AG04449 (cell line): ENCODE data around the gene BICDL1.

Source experiments
- CTCF ChIA-PET: fragments of 350-600 bp; formaldehyde crosslinking; extraction: SDS; loops from one replicate; lab custom pipeline; 2021; ENCODE audit warnings: antibody characterized with exemption; lab: Yijun Ruan, JAX
- POLR2A ChIA-PET: fragments of 400-600, 350-600 bp; formaldehyde crosslinking; extraction: SDS; loops from one replicate; lab custom pipeline; 2020; ENCODE audit warnings: antibody characterized with exemption, inconsistent platforms; lab: Yijun Ruan, JAX
- DNase-seq: peaks from one replicate; pipeline ENCODE4 v3.0.0-alpha.2; 2010; ENCODE audit warnings: low read depth, low spot score
- H3K4me3 ChIP-seq: 2 replicates; pipeline ENCODE4 v1.5.1; 2011; ENCODE audit warnings: low read depth, mild to moderate bottlenecking, control low read depth, low read length
- TF ChIP-seq, protein P1 (sequence below): IDR thresholded peaks from one replicate; pipeline ENCODE4 v1.5.1; 2011; ENCODE audit warnings: mild to moderate bottlenecking, moderate library complexity, low read length, control low read depth, inconsistent platforms; ENCODE audit not compliant: insufficient read depth; ENCODE audit errors: missing control alignments

BICDL1 gene

DNA sequence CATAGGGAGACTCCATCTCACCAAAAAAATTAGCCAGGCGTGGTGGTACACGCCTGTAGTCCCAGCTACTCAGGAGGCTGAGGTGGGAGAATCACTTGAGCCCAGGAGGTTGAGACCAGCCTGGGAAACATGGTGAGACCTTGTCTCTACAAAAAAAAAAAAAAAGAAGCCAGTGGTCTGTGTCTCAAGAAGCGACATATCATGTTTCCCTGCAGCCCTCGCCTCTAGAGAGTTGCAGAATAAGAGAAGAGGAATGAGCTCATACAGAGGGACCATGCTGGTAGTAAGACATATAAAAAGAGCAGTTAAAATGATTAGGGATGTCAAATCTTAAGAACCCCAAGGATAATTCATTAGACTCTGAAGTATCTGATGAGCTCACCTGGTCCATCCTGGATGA lies 39.4 kb upstream of the BICDL1 start:
- H3K4me3 ChIP-seq = no peak overlapping the region
- ChIA-PET CTCF (interaction anchor here (1.5 kb wide), 1 partner anchor 10 kb away, joined by 6 read pairs; no protein-coding TSS in a partner anchor), POLR2A (interaction anchor here (0.6 kb wide), 1 partner anchor 171 kb away, joined by 4 read pairs; no protein-coding TSS in a partner anchor)
- TF ChIP-seq, protein P1, sequence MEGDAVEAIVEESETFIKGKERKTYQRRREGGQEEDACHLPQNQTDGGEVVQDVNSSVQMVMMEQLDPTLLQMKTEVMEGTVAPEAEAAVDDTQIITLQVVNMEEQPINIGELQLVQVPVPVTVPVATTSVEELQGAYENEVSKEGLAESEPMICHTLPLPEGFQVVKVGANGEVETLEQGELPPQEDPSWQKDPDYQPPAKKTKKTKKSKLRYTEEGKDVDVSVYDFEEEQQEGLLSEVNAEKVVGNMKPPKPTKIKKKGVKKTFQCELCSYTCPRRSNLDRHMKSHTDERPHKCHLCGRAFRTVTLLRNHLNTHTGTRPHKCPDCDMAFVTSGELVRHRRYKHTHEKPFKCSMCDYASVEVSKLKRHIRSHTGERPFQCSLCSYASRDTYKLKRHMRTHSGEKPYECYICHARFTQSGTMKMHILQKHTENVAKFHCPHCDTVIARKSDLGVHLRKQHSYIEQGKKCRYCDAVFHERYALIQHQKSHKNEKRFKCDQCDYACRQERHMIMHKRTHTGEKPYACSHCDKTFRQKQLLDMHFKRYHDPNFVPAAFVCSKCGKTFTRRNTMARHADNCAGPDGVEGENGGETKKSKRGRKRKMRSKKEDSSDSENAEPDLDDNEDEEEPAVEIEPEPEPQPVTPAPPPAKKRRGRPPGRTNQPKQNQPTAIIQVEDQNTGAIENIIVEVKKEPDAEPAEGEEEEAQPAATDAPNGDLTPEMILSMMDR = no peak
- DNase-seq = no peak

DNA sequence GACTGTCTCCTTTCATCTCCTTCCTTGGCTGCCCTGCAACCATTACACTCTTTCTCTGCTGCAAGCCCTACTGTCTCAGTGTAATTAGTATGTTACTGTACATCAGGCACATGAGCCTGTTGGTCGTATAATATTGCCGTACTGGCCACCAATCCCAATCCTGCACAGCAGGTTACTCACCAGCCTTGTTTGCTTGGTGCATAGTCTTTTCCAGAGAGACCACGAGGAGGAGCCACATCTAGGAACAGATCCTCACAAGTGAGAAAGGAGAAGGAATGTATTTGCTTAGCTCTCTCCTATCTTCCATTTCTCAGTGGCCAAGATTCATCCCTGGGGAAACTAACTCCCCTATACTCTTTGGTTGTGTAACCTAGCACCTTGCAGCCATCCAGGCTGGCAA lies 33.0 kb upstream of the BICDL1 start:
- H3K4me3 ChIP-seq = no peak overlapping the region
- TF ChIP-seq, protein P1 = no peak
- DNase-seq = no peak
- CTCF ChIA-PET = no interaction called here
- POLR2A ChIA-PET = no interaction called here

DNA sequence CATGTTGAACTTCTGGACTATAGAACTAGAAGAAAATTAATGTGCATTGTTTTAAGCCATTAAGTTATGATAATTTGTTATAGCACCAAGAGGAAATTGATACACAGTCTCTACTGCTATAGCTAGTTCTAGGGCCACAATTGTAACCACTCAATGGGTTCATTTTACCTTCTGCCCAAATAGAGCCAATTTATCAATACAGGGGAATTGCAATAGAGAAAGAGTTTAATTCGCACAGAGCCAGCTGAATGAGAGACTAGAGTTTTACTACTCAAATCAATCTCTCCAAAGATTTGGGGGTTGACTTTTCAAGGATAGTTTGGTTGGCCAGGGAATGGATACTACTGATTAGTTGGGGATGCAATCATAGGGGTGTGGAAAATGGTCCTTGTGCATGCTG lies 31.9 kb upstream of the BICDL1 start:
- DNase-seq = no peak
- H3K4me3 ChIP-seq = no peak overlapping the region
- TF ChIP-seq, protein P1 = no peak
- ChIA-PET CTCF (no interaction called here), POLR2A (no interaction called here)

DNA sequence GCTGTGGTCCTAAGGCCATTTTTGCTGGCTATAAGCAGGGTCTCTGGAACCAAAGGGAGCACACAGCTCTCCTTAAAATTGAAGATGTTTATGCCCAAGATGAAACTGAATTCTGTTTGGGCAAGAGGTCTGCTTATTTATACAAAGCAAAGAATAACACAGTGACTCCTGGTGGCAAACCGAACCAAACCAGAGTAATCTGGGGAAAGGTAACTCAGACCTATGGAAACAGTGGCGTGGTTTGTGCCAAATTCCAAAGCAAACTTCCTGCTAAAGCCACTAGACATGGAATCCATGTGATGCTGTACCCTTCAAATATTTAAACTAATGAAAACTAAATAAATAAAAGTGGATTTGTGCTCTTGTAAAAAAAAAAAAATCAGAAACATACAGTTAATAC lies 29.6 kb upstream of the BICDL1 start:
- CTCF ChIA-PET = no interaction called here
- H3K4me3 ChIP-seq = no peak overlapping the region
- no peak for DNase-seq
- TF ChIP-seq, protein P1 = no peak
- POLR2A ChIA-PET = no interaction called here

DNA sequence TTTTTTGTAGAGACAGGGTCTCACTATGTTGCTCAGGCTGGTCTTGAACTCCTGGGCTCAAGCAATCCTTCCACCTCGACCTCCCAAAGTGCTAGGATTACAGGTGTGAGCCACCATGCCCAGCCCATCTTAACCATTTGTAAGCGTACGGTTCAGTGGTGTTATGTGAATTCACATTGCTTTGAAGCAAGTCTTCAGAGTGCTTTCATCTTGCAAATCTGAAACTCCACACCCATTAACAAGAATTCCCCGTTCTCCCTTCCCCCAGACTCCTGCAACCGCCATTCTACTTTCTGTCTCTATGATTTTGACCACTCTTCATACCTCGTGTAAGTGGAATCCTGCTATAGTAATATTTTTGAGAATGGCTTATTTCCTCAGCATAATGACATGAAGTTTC lies 24.9 kb upstream of the BICDL1 start:
- no peak for DNase-seq
- POLR2A ChIA-PET = no interaction called here
- no peak overlapping the region for H3K4me3 ChIP-seq
- TF ChIP-seq, protein P1 = no peak
- CTCF ChIA-PET = no interaction called here

DNA sequence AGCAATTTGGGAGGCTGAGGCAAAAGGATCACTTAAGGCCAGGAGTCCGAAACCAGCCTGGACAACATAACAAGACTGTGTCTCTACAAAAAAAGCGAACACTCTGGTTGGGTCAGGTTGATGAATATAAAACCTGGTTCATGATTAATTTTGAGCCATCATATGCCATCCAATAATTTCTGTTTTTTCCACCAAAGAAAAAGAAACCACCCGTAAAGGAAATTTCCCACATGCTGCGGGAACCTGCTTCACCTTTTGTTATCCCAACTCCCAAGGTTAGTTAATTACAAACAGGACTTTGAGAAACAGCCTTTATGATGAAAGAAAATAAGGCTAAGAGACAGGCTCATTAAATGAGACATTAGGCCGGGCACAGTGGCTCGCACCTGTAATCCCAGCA lies 24.1 kb upstream of the BICDL1 start:
- no peak overlapping the region for H3K4me3 ChIP-seq
- CTCF ChIA-PET = no interaction called here
- TF ChIP-seq, protein P1 = no peak
- DNase-seq = no peak
- POLR2A ChIA-PET = no interaction called here
